ENCODE results near the gene GPATCH3.

GRCh38 chr1:26863685-26864077 lies 36.6 kb downstream of the GPATCH3 start:
- TF ChIP-seq CTCF (IDR thresholded peaks at IDR 0.05) (no peak), POLR2A (IDR thresholded peaks at IDR 0.05) (no peak), POLR2AphosphoS5 (IDR thresholded peaks at IDR 0.05) (no peak)

Data from prostate gland (tissue), 2 donors.